ENCODE results near the gene ZBTB7B. TPM values are rescaled to one million over a fixed set of nuclear protein-coding genes. Genes with fewer than 3 reads are reported as not detected.

The ZBTB7B gene
- total RNA-seq, 1 donor, result 15.5 TPM

DNA sequence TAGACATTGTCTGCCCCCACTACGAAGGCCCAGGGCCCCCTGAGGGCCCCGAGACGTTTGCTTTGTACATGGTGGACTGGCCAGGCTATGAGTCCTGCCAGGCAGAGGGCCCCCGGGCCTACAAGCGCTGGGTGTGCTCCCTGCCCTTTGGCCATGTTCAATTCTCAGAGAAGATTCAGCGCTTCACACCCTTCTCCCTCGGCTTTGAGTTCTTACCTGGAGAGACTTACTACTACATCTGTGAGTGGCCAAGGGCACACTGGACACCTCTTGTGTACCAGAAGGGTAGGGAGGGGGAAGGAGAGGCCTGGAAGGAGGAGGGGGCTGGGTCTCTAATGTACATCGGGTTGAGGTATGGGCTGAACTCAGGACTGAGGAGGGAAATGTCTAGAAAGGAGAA, 64.2 kb downstream of the ZBTB7B start:
- TF ChIP-seq, protein P1, sequence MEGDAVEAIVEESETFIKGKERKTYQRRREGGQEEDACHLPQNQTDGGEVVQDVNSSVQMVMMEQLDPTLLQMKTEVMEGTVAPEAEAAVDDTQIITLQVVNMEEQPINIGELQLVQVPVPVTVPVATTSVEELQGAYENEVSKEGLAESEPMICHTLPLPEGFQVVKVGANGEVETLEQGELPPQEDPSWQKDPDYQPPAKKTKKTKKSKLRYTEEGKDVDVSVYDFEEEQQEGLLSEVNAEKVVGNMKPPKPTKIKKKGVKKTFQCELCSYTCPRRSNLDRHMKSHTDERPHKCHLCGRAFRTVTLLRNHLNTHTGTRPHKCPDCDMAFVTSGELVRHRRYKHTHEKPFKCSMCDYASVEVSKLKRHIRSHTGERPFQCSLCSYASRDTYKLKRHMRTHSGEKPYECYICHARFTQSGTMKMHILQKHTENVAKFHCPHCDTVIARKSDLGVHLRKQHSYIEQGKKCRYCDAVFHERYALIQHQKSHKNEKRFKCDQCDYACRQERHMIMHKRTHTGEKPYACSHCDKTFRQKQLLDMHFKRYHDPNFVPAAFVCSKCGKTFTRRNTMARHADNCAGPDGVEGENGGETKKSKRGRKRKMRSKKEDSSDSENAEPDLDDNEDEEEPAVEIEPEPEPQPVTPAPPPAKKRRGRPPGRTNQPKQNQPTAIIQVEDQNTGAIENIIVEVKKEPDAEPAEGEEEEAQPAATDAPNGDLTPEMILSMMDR (IDR thresholded peaks at IDR 0.05; ENCODE audit: insufficient read depth, low read depth, low read length), result no peak
- no peak overlapping the region for H3K4me3 ChIP-seq (ENCODE audit: low read depth, low read length)
- no peak for DNase-seq (ENCODE audit: low read depth)

Small RNAs within 50 kb of the gene (small RNA-seq; reads per million reads assigned to genes)
- gene MIR4258, result not detected

Other genes with a start within 250 kb of the ZBTB7B start
- gene KCNN3, start 132.5 kb upstream of the ZBTB7B start, total RNA-seq, result not detected in 2 replicates
- 6.4 and 8.2 TPM in 2 replicates for gene PMVK, start 66.1 kb upstream of the ZBTB7B start, total RNA-seq
- 52.2 and 54.1 TPM in 2 replicates for gene PBXIP1, start 46.7 kb upstream of the ZBTB7B start, total RNA-seq
- gene PYGO2, start 41.0 kb upstream of the ZBTB7B start, total RNA-seq, result 26.7 and 28.9 TPM in 2 replicates
- 255 and 330 TPM in 2 replicates for gene SHC1, start 32.1 kb upstream of the ZBTB7B start, total RNA-seq
- gene CKS1B, start 28.1 kb upstream of the ZBTB7B start, total RNA-seq, result 57.7 and 68.2 TPM in 2 replicates
- 22.9 and 24.2 TPM in 2 replicates for gene FLAD1, start 19.5 kb upstream of the ZBTB7B start, total RNA-seq
- 0.32 and 0.43 TPM in 2 replicates for gene LENEP, start 9.2 kb upstream of the ZBTB7B start, total RNA-seq
- not detected in 2 replicates for gene DCST2, start 31.0 kb downstream of the ZBTB7B start, total RNA-seq
- gene DCST1, start 31.0 kb downstream of the ZBTB7B start, total RNA-seq, result not detected in 2 replicates
- gene ADAM15, start 48.5 kb downstream of the ZBTB7B start, total RNA-seq, result 41.2 and 49.2 TPM in 2 replicates
- gene EFNA4, start 60.9 kb downstream of the ZBTB7B start, total RNA-seq, result 2.6 and 3.9 TPM in 2 replicates
- 0.32 and 0.43 TPM in 2 replicates for gene EFNA3, start 76.0 kb downstream of the ZBTB7B start, total RNA-seq
- not detected in 2 replicates for gene EFNA1, start 125.1 kb downstream of the ZBTB7B start, total RNA-seq
- gene SLC50A1, start 133.1 kb downstream of the ZBTB7B start, total RNA-seq, result 52.5 and 58.7 TPM in 2 replicates
- gene DPM3, start 137.7 kb downstream of the ZBTB7B start, total RNA-seq, result 23.7 and 47.0 TPM in 2 replicates
- gene KRTCAP2, start 170.5 kb downstream of the ZBTB7B start, total RNA-seq, result 65.6 and 95.3 TPM in 2 replicates
- gene TRIM46, start 171.0 kb downstream of the ZBTB7B start, total RNA-seq, result 6.5 and 7.7 TPM in 2 replicates
- 32.8 and 35.8 TPM in 2 replicates for gene THBS3, start 205.1 kb downstream of the ZBTB7B start, total RNA-seq
- gene MTX1, start 205.9 kb downstream of the ZBTB7B start, total RNA-seq, result 38.0 and 45.1 TPM in 2 replicates

Data from fibroblast of villous mesenchyme (primary cell).